ENCODE measurements around the gene CLMN. TPM values are rescaled to one million over a fixed set of nuclear protein-coding genes. Genes with fewer than 3 reads are reported as not detected.

The CLMN gene
- total RNA-seq, 1 experiment from 2014 or later = 111 TPM

DNA sequence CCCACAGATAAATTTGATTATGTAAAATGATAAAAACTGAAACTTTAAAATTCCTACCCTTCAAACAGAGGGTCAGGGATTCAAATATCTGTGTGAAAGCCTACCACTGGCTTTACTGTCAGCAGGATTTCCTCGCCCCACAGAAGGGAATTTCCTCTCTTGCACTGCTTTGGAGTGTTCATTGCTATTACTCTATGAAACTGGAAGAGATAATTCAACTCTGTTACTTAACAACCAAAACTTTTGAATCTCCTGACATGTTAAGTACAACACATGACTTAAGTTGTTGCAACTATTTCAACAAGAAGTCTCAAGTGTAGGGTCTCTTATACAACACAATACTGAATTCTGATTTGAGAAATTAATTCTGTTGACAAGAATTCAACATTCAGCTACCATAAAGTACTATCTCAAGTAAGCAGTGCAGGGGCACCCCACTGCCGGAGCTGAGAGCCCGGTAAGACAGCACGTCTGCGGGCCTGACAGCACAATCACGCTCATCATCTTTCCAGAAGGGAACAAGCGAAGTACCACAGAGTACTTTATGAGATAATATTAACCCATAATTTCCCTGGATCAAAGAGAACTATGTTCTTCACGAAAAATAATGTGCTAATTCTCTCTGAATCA is 185.3 kb downstream of the CLMN start:
- H3K27ac Mint-ChIP-seq (ENCODE audit: unreplicated experiment) = no peak overlapping the region
- H3K4me1 Mint-ChIP-seq (ENCODE audit: low read depth, unreplicated experiment) = peaks cover 19% of the 10 kb centered on the region
- BruUV-seq (replicated peaks) = no TSS peak
- DNase-seq = no peak
- H3K36me3 Mint-ChIP-seq (ENCODE audit: insufficient read depth, unreplicated experiment) = peaks cover 15% of the 10 kb centered on the region
- no peaks in the 10 kb centered on the region for H3K9me3 Mint-ChIP-seq (ENCODE audit: low read depth, unreplicated experiment)
- no peak overlapping the region for H3K4me3 Mint-ChIP-seq (ENCODE audit: low read depth, unreplicated experiment)
- H3K27me3 Mint-ChIP-seq (ENCODE audit: unreplicated experiment) = no peaks in the 10 kb centered on the region
- TF ChIP-seq, protein P1, sequence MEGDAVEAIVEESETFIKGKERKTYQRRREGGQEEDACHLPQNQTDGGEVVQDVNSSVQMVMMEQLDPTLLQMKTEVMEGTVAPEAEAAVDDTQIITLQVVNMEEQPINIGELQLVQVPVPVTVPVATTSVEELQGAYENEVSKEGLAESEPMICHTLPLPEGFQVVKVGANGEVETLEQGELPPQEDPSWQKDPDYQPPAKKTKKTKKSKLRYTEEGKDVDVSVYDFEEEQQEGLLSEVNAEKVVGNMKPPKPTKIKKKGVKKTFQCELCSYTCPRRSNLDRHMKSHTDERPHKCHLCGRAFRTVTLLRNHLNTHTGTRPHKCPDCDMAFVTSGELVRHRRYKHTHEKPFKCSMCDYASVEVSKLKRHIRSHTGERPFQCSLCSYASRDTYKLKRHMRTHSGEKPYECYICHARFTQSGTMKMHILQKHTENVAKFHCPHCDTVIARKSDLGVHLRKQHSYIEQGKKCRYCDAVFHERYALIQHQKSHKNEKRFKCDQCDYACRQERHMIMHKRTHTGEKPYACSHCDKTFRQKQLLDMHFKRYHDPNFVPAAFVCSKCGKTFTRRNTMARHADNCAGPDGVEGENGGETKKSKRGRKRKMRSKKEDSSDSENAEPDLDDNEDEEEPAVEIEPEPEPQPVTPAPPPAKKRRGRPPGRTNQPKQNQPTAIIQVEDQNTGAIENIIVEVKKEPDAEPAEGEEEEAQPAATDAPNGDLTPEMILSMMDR (IDR thresholded peaks at IDR 0.05; ENCODE audit: unreplicated experiment) = no peak
- intact Hi-C loops (cut with micrococcal nuclease; ENCODE audit: unreplicated experiment) = no loop called here
- CTCF ChIA-PET = no interaction called here

DNA sequence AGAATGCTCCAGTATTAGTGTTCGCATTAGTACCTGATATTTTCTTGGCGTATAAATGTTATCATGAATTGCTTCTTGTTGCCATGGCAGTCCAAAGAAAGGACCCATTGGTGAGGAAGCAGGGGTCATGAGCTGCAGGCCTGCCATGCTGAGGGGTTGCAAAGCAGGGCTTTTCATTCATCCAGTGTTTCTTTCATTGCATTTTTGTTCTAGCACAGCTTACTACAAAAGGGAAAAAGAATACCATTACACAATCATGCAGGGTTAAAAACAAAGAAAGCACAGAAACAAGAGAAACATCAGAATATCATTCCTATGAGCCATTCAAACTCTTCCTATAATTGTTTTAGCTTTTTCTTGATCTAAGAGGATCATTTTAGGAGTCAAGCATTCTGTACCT is 186.4 kb downstream of the CLMN start:
- intact Hi-C loops (cut with micrococcal nuclease; ENCODE audit: unreplicated experiment) = no loop called here
- DNase-seq = no peak
- no peaks in the 10 kb centered on the region for H3K9me3 Mint-ChIP-seq (ENCODE audit: low read depth, unreplicated experiment)
- CTCF ChIA-PET = interaction anchor here (0.6 kb wide), 1 partner anchor 419 kb away, joined by 3 read pairs; no protein-coding TSS in a partner anchor
- no peaks in the 10 kb centered on the region for H3K27me3 Mint-ChIP-seq (ENCODE audit: unreplicated experiment)
- no peak overlapping the region for H3K4me3 Mint-ChIP-seq (ENCODE audit: low read depth, unreplicated experiment)
- peaks cover 18% of the 10 kb centered on the region for H3K36me3 Mint-ChIP-seq (ENCODE audit: insufficient read depth, unreplicated experiment)
- TF ChIP-seq, protein P1 (IDR thresholded peaks at IDR 0.05; ENCODE audit: unreplicated experiment) = no peak
- H3K27ac Mint-ChIP-seq (ENCODE audit: unreplicated experiment) = no peak overlapping the region
- no TSS peak for BruUV-seq (replicated peaks)
- H3K4me1 Mint-ChIP-seq (ENCODE audit: low read depth, unreplicated experiment) = peaks cover 16% of the 10 kb centered on the region

DNA sequence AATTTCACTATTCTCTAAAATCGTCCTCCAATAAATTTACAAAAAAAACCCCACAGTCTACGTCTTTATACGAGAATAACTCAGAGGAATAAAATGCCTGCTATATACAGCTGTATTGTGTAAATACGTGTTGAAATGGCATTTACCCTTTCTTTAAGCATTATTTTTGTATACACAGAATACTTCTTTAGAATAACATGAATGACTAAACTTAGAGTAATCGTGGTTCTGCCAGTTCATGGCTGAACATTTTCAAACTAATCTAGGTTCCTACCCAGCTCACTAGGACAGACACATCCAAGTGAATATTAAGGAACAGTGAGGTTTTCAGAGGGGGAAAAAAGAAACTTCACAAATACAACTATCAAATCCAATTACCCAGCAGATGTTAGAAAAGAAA is 186.9 kb downstream of the CLMN start:
- no peaks in the 10 kb centered on the region for H3K9me3 Mint-ChIP-seq (ENCODE audit: low read depth, unreplicated experiment)
- no peak overlapping the region for H3K4me3 Mint-ChIP-seq (ENCODE audit: low read depth, unreplicated experiment)
- H3K27ac Mint-ChIP-seq (ENCODE audit: unreplicated experiment) = no peak overlapping the region
- no peaks in the 10 kb centered on the region for H3K27me3 Mint-ChIP-seq (ENCODE audit: unreplicated experiment)
- DNase-seq = no peak
- CTCF ChIA-PET = interaction anchor here (0.6 to 0.7 kb wide), 2 partner anchors 418 to 1053 kb away, joined by 3 read pairs; no protein-coding TSS in a partner anchor
- TF ChIP-seq, protein P1 (IDR thresholded peaks at IDR 0.05; ENCODE audit: unreplicated experiment) = no peak
- H3K4me1 Mint-ChIP-seq (ENCODE audit: low read depth, unreplicated experiment) = peaks cover 16% of the 10 kb centered on the region
- BruUV-seq (replicated peaks) = no TSS peak
- intact Hi-C loops (cut with micrococcal nuclease; ENCODE audit: unreplicated experiment) = no loop called here
- peaks cover 20% of the 10 kb centered on the region for H3K36me3 Mint-ChIP-seq (ENCODE audit: insufficient read depth, unreplicated experiment)

Small RNAs within 50 kb of the gene (microRNA-seq; reads per million reads assigned to microRNA genes)
- gene MIR3173 = 12.3 reads per million, percentile 36 among the genes with 10 or more reads in this experiment

Other genes starting within 250 kb of the CLMN start
- 53.8 and 58.7 TPM in 2 replicates for gene DICER1, start 162.4 kb downstream of the CLMN start, total RNA-seq (2022)
- 0.97 and 1.1 TPM in 2 replicates for gene SYNE3, start 196.7 kb upstream of the CLMN start, total RNA-seq (2022)
- 54.8 and 58.0 TPM in 2 replicates for gene GLRX5, start 215.1 kb upstream of the CLMN start, total RNA-seq (2022)

Measured in Calu3 (cell line).